ENCODE results near the gene KRT72.

DNA sequence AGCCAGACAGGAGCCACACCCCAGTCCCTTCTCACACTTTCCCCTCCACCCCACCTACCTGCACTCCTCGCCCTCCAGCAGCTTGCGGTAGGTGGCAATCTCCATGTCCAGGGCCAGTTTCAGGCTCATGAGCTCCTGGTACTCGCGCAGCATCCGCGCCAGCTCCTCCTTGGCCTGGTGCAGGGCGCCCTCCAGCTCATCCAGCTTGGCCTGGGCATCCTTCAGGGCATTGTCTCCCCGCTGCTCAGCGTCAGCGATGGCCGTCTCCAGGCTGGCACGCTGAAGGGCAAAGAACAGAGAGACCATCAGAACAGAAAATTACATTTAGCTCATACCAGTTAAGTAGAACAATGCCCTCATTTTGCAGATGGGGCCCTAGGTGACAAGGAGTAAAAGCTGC, 33.2 kb downstream of the KRT72 start:
- TF ChIP-seq, protein P1, sequence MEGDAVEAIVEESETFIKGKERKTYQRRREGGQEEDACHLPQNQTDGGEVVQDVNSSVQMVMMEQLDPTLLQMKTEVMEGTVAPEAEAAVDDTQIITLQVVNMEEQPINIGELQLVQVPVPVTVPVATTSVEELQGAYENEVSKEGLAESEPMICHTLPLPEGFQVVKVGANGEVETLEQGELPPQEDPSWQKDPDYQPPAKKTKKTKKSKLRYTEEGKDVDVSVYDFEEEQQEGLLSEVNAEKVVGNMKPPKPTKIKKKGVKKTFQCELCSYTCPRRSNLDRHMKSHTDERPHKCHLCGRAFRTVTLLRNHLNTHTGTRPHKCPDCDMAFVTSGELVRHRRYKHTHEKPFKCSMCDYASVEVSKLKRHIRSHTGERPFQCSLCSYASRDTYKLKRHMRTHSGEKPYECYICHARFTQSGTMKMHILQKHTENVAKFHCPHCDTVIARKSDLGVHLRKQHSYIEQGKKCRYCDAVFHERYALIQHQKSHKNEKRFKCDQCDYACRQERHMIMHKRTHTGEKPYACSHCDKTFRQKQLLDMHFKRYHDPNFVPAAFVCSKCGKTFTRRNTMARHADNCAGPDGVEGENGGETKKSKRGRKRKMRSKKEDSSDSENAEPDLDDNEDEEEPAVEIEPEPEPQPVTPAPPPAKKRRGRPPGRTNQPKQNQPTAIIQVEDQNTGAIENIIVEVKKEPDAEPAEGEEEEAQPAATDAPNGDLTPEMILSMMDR (IDR thresholded peaks at IDR 0.05 in 8 of 11, conservative IDR thresholded peaks at IDR 0.05 in 3 of 11) = no peak
- no peak for TF ChIP-seq POLR2AphosphoS5 (IDR thresholded peaks at IDR 0.05)
- TF ChIP-seq POLR2A (IDR thresholded peaks at IDR 0.05) = no peak

Measured in spleen (tissue), 7 donors.